ENCODE results near the gene CTCF. TPM values are rescaled to one million over a fixed set of nuclear protein-coding genes. Genes with fewer than 3 reads are reported as not detected.

CTCF gene
- total RNA-seq, 4 donors from 2014 or later: 36.2 to 50.1 (median 46.9) TPM

DNA sequence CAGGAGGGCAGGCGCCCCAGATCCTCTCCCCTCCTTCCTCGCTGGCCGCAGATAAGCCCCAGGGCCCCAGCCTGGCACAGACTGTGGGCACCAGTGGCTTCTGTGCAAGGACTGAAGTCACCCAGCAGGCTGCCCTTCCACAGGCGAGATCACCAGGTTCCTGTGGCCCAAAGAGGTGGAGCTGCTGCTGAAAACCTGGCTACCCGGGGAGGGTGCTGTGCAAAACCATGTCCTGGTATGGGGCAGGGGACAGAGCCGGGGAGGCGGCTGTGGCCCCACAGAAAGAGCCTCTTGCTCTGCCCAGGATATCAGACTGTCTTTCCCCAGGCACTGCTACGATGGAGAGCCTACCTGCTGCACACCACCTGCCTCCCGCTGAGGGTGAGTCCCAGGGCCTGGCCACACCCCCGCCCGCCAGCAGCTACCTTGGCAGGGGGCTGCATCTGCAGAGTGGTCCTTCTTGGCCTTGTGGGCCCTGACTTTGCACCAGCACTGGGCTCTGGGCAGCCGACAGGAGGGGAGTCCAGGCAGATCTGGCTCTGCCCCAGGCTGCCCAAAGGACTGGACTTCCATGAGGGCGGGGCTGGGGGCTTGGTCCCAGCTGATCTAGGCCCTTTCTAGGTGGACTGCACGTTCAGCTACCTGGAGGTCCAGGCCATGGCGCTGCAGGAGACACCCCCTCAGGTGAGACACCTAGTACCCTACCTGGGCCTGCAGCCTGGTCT is 83.2 kb downstream of the CTCF start:
- H3K4me3 ChIP-seq: peak overlapping the region; percentile 35
- no peaks in the 10 kb centered on the region for H3K36me3 ChIP-seq
- 85% methylated on average over 6 of the region's 15 CpGs for WGBS
- DNase-seq (ENCODE audit: low spot score in 2 of 2): peak; percentile 65 to 67
- peaks cover 60% of the 10 kb centered on the region for H3K27me3 ChIP-seq
- TF ChIP-seq, protein P1, sequence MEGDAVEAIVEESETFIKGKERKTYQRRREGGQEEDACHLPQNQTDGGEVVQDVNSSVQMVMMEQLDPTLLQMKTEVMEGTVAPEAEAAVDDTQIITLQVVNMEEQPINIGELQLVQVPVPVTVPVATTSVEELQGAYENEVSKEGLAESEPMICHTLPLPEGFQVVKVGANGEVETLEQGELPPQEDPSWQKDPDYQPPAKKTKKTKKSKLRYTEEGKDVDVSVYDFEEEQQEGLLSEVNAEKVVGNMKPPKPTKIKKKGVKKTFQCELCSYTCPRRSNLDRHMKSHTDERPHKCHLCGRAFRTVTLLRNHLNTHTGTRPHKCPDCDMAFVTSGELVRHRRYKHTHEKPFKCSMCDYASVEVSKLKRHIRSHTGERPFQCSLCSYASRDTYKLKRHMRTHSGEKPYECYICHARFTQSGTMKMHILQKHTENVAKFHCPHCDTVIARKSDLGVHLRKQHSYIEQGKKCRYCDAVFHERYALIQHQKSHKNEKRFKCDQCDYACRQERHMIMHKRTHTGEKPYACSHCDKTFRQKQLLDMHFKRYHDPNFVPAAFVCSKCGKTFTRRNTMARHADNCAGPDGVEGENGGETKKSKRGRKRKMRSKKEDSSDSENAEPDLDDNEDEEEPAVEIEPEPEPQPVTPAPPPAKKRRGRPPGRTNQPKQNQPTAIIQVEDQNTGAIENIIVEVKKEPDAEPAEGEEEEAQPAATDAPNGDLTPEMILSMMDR (IDR thresholded peaks at IDR 0.05): no peak
- TF ChIP-seq POLR2AphosphoS5 (IDR thresholded peaks at IDR 0.05) (no peak), POLR2A (IDR thresholded peaks at IDR 0.05) (no peak), EP300 (IDR thresholded peaks at IDR 0.05) (no peak)
- no peak overlapping the region for H3K27ac ChIP-seq
- no peaks in the 10 kb centered on the region for H3K9me3 ChIP-seq
- H3K4me1 ChIP-seq: peaks cover 39% of the 10 kb centered on the region

DNA sequence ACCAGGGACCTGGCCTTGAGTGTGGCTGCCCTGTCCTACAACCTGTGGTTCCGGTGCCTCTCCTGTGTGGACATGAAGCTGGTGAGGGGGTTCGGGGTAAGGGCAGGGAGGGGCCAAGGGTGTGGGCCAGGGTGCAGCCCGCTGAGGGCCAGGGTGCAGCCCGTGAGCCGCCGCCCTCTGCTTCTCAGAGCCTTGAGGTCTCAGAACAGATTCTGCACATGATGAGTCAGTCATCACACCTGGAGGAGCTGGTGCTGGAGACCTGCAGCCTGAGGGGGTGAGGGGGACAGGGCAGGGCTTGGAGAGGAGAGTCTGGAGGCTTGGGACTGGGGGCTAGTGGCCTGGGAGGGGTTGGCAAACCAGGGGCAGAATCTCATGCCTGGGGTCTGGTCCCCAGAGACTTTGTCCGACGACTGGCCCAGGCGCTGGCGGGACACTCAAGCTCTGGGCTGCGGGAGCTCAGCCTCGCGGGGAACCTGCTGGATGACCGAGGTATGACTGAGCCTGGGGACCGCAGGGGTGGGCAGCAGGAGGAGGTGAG is 84.9 kb downstream of the CTCF start:
- DNase-seq (ENCODE audit: low spot score in 2 of 2): no peak
- Histone ChIP-seq H3K36me3 (no peaks in the 10 kb centered on the region), H3K9me3 (no peaks in the 10 kb centered on the region), H3K4me1 (peaks cover 31% of the 10 kb centered on the region), H3K27me3 (peaks cover 73% of the 10 kb centered on the region), H3K27ac (no peak overlapping the region), H3K4me3 (no peak overlapping the region)
- WGBS: 73% methylated on average over 3 of the region's 15 CpGs
- TF ChIP-seq POLR2A (IDR thresholded peaks at IDR 0.05): no peak
- TF ChIP-seq EP300 (IDR thresholded peaks at IDR 0.05): no peak
- TF ChIP-seq POLR2AphosphoS5 (IDR thresholded peaks at IDR 0.05): no peak
- TF ChIP-seq, protein P1 (IDR thresholded peaks at IDR 0.05): no peak

DNA sequence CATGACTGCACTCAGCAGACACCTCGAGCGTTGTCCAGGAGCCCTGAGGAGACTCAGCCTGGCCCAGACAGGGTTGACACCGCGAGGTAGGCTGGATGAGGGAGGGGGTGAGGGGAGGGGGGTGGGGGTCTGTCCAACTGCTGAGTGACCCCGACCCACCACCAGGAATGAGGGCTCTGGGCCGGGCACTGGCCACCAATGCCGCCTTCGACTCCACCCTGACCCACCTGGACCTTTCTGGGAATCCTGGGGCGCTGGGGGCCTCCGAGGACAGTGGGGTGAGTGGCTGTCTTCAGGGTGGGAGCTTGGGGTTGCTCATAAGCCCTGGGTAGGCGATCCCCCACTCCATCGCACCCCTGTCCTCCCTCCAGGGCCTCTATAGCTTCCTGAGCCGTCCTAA is 85.4 kb downstream of the CTCF start:
- Histone ChIP-seq H3K4me1 (peaks cover 31% of the 10 kb centered on the region), H3K4me3 (no peak overlapping the region), H3K27ac (no peak overlapping the region), H3K36me3 (no peaks in the 10 kb centered on the region), H3K27me3 (peaks cover 78% of the 10 kb centered on the region), H3K9me3 (no peaks in the 10 kb centered on the region)
- DNase-seq (ENCODE audit: low spot score in 2 of 2): no peak
- WGBS: 77% methylated on average over 12 of the region's 13 CpGs
- TF ChIP-seq, protein P1 (IDR thresholded peaks at IDR 0.05): no peak
- TF ChIP-seq EP300 (IDR thresholded peaks at IDR 0.05) (no peak), POLR2AphosphoS5 (IDR thresholded peaks at IDR 0.05) (no peak), POLR2A (IDR thresholded peaks at IDR 0.05) (no peak)

DNA sequence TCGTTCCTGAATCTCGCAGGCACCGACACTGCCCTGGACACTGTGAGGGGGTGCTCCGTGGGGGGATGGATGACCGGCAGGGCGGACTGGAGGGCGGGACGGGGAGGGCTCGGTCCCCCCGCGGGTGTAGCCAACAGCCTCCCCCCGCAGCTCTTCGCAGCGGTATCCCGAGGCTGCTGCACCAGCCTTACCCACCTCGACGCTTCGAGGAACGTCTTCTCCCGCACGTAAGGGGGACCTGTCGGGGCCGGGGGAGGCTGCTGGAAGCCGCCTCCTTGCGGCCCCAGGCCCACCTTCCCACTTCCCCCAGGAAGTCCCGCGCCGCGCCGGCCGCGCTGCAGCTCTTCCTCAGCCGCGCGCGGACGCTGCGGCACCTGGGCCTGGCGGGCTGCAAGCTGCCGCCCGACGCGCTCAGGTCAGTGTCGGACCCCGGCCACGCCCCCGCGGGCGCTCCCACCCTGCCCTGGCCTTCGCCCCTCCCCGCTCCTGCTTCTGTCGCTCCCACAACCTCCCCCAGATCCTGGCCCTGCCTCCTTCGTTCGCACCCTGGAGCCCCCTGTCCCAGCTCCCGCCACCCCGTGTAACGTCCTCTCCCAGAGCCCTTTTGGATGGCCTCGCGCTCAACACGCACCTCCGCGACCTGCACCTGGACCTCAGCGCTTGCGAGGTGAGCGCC is 85.9 kb downstream of the CTCF start:
- 24% methylated on average over 40 of the region's 65 CpGs for WGBS
- Histone ChIP-seq H3K27ac (no peak overlapping the region), H3K9me3 (no peaks in the 10 kb centered on the region), H3K4me3 (no peak overlapping the region), H3K4me1 (peaks cover 33% of the 10 kb centered on the region), H3K27me3 (peaks cover 84% of the 10 kb centered on the region), H3K36me3 (no peaks in the 10 kb centered on the region)
- peak in 1 of 2 donors; percentile 57 for DNase-seq (ENCODE audit: low spot score in 2 of 2)
- TF ChIP-seq EP300 (IDR thresholded peaks at IDR 0.05): no peak
- TF ChIP-seq POLR2A (IDR thresholded peaks at IDR 0.05): no peak
- TF ChIP-seq, protein P1 (IDR thresholded peaks at IDR 0.05): no peak
- TF ChIP-seq POLR2AphosphoS5 (IDR thresholded peaks at IDR 0.05): no peak

Data from suprapubic skin (tissue), 4 donors.